Measurements from ENCODE around the gene KCNT1. TPM values are rescaled to one million over a fixed set of nuclear protein-coding genes. Genes with fewer than 3 reads are reported as not detected.

KCNT1 gene
- total RNA-seq, 1 experiment from 2014 or later: not detected

GRCh38 chr9:135659252-135659651 lies 42.7 kb upstream of the KCNT1 start:
- TF ChIP-seq CTCF (conservative IDR thresholded peaks at IDR 0.05; ENCODE audit: low read depth, low read length): no peak
- TF ChIP-seq EZH2 (IDR thresholded peaks at IDR 0.05; ENCODE audit: borderline replicate concordance, low read depth, low read length, poor library complexity, severe bottlenecking): no peak
- no peak overlapping the region for H3K4me3 ChIP-seq (ENCODE audit: low read depth, low read length, poor library complexity, severe bottlenecking)
- peaks cover under 1% of the 10 kb centered on the region for H3K9me3 ChIP-seq (ENCODE audit: low read depth, low read length, poor library complexity, severe bottlenecking)
- no peaks in the 10 kb centered on the region for H3K27me3 ChIP-seq (replicated peaks; ENCODE audit: insufficient read depth, low read depth, low read length, poor library complexity)
- no peaks in the 10 kb centered on the region for H3K36me3 ChIP-seq (ENCODE audit: insufficient read depth, low read length, poor library complexity, severe bottlenecking)
- CTCF ChIA-PET: no interaction called here
- BruUV-seq (replicated peaks): no TSS peak
- intact Hi-C loops (cut with micrococcal nuclease; ENCODE audit: unreplicated experiment): no loop called here
- no peaks in the 10 kb centered on the region for H3K4me1 ChIP-seq (ENCODE audit: insufficient read depth, low read length, poor library complexity, severe bottlenecking)
- POLR2A ChIA-PET (ENCODE audit: low non-redundant PET): no interaction called here
- H3K27ac ChIP-seq (ENCODE audit: low read depth, low read length, poor library complexity, severe bottlenecking): no peak overlapping the region
- DNase-seq (ENCODE audit: low spot score): no peak

GRCh38 chr9:135660407-135660806 lies 41.6 kb upstream of the KCNT1 start:
- BruUV-seq (replicated peaks): no TSS peak
- H3K27me3 ChIP-seq (replicated peaks; ENCODE audit: insufficient read depth, low read depth, low read length, poor library complexity): no peaks in the 10 kb centered on the region
- no peaks in the 10 kb centered on the region for H3K9me3 ChIP-seq (ENCODE audit: low read depth, low read length, poor library complexity, severe bottlenecking)
- H3K36me3 ChIP-seq (ENCODE audit: insufficient read depth, low read length, poor library complexity, severe bottlenecking): no peaks in the 10 kb centered on the region
- CTCF ChIA-PET: no interaction called here
- H3K4me1 ChIP-seq (ENCODE audit: insufficient read depth, low read length, poor library complexity, severe bottlenecking): no peaks in the 10 kb centered on the region
- no peak for DNase-seq (ENCODE audit: low spot score)
- POLR2A ChIA-PET (ENCODE audit: low non-redundant PET): no interaction called here
- no peak for TF ChIP-seq CTCF (conservative IDR thresholded peaks at IDR 0.05; ENCODE audit: low read depth, low read length)
- no peak for TF ChIP-seq EZH2 (IDR thresholded peaks at IDR 0.05; ENCODE audit: borderline replicate concordance, low read depth, low read length, poor library complexity, severe bottlenecking)
- no peak overlapping the region for H3K4me3 ChIP-seq (ENCODE audit: low read depth, low read length, poor library complexity, severe bottlenecking)
- intact Hi-C loops (cut with micrococcal nuclease; ENCODE audit: unreplicated experiment): no loop called here
- H3K27ac ChIP-seq (ENCODE audit: low read depth, low read length, poor library complexity, severe bottlenecking): no peak overlapping the region

GRCh38 chr9:135661816-135662560 lies 40.0 kb upstream of the KCNT1 start:
- POLR2A ChIA-PET (ENCODE audit: low non-redundant PET): no interaction called here

More at GRCh38 chr9:135661816-135662560, 40.0 kb upstream of the KCNT1 start:
- no peak for DNase-seq (ENCODE audit: low spot score)
- peaks cover 1% of the 10 kb centered on the region for H3K27me3 ChIP-seq (replicated peaks; ENCODE audit: insufficient read depth, low read depth, low read length, poor library complexity)
- CTCF ChIA-PET: no interaction called here
- no TSS peak for BruUV-seq (replicated peaks)
- no peaks in the 10 kb centered on the region for H3K9me3 ChIP-seq (ENCODE audit: low read depth, low read length, poor library complexity, severe bottlenecking)
- intact Hi-C loops (cut with micrococcal nuclease; ENCODE audit: unreplicated experiment): no loop called here
- no peak for TF ChIP-seq EZH2 (IDR thresholded peaks at IDR 0.05; ENCODE audit: borderline replicate concordance, low read depth, low read length, poor library complexity, severe bottlenecking)
- no peak for TF ChIP-seq CTCF (conservative IDR thresholded peaks at IDR 0.05; ENCODE audit: low read depth, low read length)
- H3K4me1 ChIP-seq (ENCODE audit: insufficient read depth, low read length, poor library complexity, severe bottlenecking): no peaks in the 10 kb centered on the region
- no peak overlapping the region for H3K4me3 ChIP-seq (ENCODE audit: low read depth, low read length, poor library complexity, severe bottlenecking)
- no peaks in the 10 kb centered on the region for H3K36me3 ChIP-seq (ENCODE audit: insufficient read depth, low read length, poor library complexity, severe bottlenecking)
- H3K27ac ChIP-seq (ENCODE audit: low read depth, low read length, poor library complexity, severe bottlenecking): no peak overlapping the region
